NCI-H146 (cell line): ENCODE data around the gene EZR.

Experiments used
- DNase-seq: peaks from one replicate; lab custom pipeline; 2025; lab: John Stamatoyannopoulos, UW

Gene EZR

GRCh38 chr6:158819213-158819976, at the start of gene EZR:
Gene EZR, minus strand, starts transcription at chr6:158819368. Its CDS starts 1,275 bp downstream, at chr6:158818093.
- DNase-seq, result peak; percentile 95

GRCh38 chr6:158868122-158868480, 48.9 kb upstream of the EZR start:
- DNase-seq, result no peak

GRCh38 chr6:158867381-158868121, 48.4 kb upstream of the EZR start:
- DNase-seq, result no peak

GRCh38 chr6:158865769-158866168, 46.6 kb upstream of the EZR start:
- no peak for DNase-seq

GRCh38 chr6:158863646-158864045, 44.5 kb upstream of the EZR start:
- DNase-seq, result no peak

GRCh38 chr6:158861686-158862381, 42.7 kb upstream of the EZR start:
- DNase-seq, result peak; percentile 83

GRCh38 chr6:158860279-158860865, 41.2 kb upstream of the EZR start:
- no peak for DNase-seq

GRCh38 chr6:158856261-158856660, 37.1 kb upstream of the EZR start:
- DNase-seq, result no peak

GRCh38 chr6:158854214-158855101, 35.3 kb upstream of the EZR start:
- no peak for DNase-seq

- DNase-seq, result no peak
Measured at GRCh38 chr6:158853880-158854213, 34.7 kb upstream of the EZR start.

GRCh38 chr6:158853072-158853879, 34.1 kb upstream of the EZR start:
- DNase-seq, result peak; percentile 84

- DNase-seq, result no peak
Measured at GRCh38 chr6:158852312-158853071, 33.3 kb upstream of the EZR start.

GRCh38 chr6:158850807-158851115, 31.6 kb upstream of the EZR start:
- DNase-seq, result no peak

- DNase-seq, result peak; percentile 56
Measured at GRCh38 chr6:158849899-158850806, 31.0 kb upstream of the EZR start.

- peak; percentile 53 for DNase-seq
Measured at GRCh38 chr6:158848490-158848895, 29.3 kb upstream of the EZR start.

- DNase-seq, result peak; percentile 63
Measured at GRCh38 chr6:158847786-158848185, 28.6 kb upstream of the EZR start.

GRCh38 chr6:158847012-158847529, 27.9 kb upstream of the EZR start:
- no peak for DNase-seq

GRCh38 chr6:158843751-158844683, 24.8 kb upstream of the EZR start:
- no peak for DNase-seq
